Mesenteric fat pad (tissue), 1 donor: Measurements from ENCODE around the gene UHRF1. TPM values are rescaled to one million over a fixed set of nuclear protein-coding genes. Genes with fewer than 3 reads are reported as not detected.
"Not testable (repeated sequence)": the region's sequence is repeated elsewhere in the genome, so short reads cannot be mapped to it uniquely, and the experiment has no call there.

ENCODE experiments used
- DNase-seq: peaks from one replicate; pipeline ENCODE4 v3.0.0-alpha.2; 2020; ENCODE audit warnings: low spot score
- long read RNA-seq: library from polyadenylated mRNA; unstranded; transcript quantifications from one replicate; pipeline ENCODE4 v2.0.0, GENCODE V29; 2020
- total RNA-seq: library from RNA; stranded (reverse); fragmentation: NEBNext Ultra II Directional; extraction: Animal tissue kit (Norgen Biotek cat#: 25700); gene quantifications from one replicate; pipeline ENCODE4 v1.2.1, GENCODE V29; 2021
- donor health status: DM: yes; HTN: yes; CAD: no.

The UHRF1 gene
- total RNA-seq, result 0.67 TPM
- long read RNA-seq, partial matches to known transcripts, result 0 of 1 reads
- long read RNA-seq, other reads (novel, unspliced or antisense), result 1 of 1 reads

DNA sequence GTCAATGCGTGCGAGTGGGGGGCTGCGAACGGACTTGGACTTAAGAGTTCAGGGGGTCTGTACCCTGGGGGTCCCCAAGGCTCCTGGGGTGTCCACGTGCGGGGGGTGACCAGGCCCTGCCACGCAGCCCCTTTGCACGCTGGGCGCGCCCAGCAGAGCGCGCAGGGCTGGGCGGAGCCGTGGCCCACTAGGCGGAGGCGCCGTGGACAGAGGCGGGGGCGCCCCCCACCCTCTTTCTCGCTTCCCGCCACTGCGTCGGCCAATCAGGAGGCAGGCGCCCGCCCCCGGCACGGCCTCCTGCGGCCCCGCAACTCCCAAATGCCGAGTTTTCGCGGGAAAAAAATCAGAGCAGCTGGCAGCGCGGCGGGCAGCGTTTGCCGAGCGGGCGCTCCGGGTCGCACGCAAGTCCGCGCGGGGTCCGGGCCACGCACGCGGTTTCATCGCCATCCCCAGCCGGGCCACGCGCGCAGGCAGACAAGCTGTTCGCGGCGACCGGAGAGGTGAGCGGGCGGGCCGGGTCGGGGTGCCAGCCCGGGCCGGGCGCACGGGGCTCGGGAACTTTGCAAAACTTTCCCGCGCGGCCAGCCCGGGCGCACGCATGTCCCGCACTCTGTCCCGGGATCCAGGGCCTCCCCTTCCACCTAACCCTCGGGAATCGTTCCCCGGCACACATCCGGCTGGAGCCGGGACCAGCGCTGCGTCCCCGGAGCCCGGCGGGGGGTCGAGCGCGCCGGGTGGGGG lies at the start of gene UHRF1:
Gene UHRF1 (plus strand): TSS at position 346 of the 741 bp plus-strand sequence. CDS start 1,385 bp downstream, outside the sequence.
- DNase-seq, result no peak

DNA sequence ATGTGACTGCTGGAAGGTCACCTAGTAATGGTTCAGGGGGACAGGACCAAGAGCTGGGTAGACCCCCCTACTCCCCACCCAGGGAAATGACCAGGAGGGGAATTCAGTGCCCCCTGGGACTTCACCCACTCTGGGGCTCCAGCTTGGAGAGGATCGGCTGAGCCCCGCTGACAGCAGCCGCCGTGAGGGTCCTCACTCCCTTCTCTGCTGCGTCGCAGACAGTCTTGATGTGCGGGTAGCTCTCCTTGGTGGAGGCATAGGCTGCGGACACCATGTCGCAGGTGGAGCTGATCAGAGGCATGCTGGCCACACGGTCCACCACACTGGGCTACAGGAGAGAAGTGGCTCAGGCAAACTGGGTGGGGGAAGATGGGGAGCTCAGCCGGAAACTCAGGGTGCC lies 49.6 kb upstream of the UHRF1 start:
- DNase-seq, result no peak

DNA sequence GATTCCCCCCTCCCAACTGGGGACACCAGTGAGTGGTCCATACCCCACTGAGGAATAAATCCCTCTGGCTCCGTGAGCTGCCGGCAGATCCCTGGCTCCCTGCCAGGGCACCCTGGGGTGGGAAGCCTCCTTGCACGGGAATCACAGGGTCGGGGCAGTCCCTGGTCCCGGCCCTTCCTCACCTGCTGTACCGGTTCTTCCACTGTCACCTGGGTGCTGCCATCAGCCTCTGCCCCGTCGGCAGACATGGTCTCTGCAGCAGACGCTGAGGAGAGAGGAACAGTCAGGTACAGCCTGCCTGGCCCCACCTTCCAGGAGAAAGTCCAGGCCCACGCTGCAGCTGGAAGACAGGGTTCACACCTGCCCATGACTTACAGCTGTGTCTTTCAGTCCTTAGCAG lies 48.2 kb upstream of the UHRF1 start:
- no peak for DNase-seq

DNA sequence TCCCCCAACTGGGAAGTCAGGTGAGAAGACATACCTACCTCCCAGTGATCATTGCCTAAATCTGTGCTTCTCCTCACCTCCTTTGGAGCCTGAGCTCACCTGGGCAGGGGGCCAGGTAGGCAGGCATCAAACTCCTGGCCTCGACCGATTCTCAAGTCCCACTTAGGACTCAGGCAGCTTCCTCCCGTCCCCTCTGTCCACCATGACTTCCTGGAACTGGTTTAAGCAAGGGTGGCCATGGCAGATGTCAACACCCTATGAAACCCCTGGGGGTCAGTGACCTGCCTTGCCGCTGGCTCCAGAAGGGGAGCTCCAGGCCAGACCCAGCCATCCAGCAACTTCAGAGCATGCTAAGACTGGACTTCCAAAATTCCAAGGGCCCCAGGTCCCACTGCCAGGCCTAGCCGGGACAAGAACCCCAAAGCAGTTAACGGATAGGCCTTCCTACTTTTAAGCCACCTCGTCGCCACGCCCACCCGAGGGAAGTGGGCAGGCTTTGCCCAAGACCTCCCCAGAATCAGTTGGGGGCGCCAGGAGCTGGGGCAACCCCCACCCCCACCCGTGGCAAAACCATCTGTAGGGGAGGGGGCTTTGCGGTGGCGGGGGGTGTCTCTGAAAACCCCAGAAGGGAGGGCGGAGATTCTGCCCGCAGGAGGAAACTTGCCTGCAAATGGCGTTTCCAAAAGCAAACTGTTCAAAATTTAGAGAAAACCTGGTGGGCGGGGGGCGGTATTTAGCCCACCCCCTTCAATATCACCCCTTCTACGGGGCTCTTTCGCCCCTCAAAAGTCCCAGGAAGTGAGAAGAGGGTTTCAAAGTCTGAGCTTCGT lies 42.5 kb upstream of the UHRF1 start:
- DNase-seq, result no peak

DNA sequence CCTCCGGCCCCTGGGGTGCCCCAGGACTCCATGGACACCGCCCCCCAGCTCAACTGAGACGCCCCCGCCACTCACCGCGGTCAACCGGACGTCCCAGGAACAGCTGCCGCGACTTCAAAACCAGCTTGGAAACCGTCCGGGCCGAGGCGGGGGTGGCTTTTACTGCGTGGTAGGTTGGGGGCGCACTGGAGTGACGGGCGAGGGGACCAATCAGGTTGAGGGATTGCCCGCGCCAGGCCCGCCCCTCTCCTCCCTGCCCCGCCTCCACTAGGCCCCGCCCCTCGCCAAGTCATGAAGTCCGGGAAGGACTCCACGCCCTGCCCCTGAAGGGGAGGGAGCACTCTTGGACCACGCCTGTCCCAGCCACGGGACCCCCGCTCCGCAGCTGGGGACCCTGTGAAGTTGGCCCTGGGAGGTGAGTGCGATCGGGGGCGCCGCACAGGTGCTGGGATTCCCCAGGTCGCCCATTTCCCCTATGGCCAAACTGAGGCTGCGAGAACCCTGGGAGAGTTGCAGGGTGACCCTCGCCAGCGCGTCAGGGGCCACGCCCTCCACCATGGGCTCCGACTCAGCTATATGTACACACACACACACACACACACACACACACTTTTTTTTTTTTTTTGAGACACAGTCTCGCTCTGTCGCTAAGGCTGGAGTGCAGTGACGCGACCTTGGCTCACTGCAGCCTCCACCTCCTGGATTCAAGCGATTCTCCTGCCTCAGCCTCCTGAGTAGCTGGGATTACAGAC lies 41.6 kb upstream of the UHRF1 start, which contains the start of gene PLIN3:
Gene PLIN3 (minus strand): TSS at position 134 of the 752 bp plus-strand sequence. CDS start 6,273 bp downstream, outside the sequence.
- peak; percentile 100 for DNase-seq

DNA sequence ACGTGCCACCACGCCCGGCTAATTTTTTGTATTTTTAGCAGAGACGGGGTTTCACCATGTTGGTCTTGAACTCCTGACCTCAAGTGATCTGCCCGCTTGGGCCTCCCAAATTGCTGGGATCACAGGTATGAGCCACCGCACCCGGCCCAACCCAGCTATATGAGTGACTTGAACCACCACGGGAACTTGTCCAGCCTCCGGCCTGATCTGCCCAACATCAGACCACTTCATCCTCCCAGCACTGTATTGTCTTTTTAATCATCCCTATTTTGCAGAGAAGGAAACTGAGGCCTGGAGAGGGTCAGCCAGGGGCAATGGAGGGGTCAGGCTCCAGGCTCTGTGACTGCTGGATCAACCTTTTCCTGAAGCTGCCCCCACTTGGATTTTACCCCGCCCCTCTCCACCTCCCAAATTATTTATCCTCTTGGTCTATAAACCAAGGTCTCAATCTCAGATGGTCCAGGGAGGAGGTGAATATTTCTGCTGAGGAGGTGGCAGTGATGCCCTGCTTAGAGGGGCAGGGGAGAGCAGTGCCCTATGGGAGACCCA lies 40.9 kb upstream of the UHRF1 start:
- no peak for DNase-seq

DNA sequence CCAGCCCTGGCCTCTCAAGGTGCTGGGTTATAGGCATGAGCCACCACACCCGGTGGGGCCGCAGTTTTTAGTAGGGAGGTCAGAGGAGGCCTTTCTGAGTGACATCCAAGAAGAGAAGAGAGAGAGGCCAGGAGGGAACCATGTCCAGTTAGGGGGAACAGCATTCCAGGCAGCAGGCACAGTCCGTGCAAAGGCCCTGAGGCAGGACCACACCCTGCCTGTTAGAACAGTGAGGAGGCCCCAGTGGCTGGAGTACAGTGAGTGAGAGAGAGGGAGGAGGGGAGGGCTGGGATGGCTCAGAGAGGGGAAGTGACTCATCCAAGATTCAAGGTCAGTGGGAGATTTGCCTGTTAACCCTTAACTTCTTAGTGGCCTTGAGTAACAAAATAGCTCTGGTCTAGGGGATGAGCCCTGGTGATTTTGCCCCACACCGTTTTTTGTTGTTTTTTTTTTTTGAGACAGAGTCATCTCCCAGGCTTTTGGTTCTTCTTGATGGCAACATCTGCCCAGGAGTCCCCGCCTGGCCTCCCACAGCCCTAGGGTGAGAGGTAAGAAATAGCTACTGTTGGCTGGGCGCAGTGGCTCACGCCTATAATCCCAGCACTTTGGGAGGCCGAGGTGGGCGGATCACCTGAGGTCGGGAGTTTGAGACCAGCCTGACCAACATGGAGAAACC lies 39.1 kb upstream of the UHRF1 start:
- DNase-seq, result no peak

DNA sequence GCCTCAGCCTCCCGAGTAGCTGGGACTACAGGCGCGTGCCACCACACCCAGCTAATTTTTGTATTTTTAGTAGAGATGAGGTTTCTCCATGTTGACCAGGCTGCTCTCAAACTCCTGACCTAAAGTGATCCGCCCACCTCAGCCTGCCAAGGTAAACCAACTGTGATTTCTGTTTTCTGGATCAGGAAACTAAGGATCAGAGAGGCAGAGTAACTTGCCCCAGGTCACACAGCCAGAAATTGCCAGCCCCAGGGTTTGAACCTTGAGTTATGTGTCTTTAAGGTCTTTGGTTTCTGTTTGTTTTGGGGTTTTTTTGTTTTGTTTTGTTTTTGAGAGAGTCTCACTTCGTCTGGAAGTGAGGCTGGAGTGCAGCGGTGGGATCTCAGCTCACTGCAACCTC lies 37.6 kb upstream of the UHRF1 start:
- DNase-seq, result no peak

DNA sequence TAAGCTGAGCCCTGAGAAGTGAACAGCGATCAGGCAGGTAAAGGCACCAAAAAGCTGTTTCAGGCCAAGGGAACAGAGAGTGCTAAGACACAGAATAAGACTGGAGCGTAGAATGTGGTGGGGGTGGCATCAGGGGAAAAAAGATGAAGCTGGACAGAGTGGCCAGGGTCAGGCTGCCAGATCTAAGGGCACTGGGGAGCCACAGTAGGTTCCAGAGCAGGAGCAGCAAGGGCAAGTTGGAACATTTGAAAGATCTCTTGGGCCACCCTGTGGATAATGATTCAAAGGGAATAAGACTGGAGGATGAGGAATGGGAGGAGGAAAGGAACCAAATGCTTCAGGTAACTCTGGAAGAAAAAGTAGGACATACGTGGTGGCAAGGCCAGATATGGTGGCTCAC lies 35.4 kb upstream of the UHRF1 start:
- DNase-seq, result no peak

DNA sequence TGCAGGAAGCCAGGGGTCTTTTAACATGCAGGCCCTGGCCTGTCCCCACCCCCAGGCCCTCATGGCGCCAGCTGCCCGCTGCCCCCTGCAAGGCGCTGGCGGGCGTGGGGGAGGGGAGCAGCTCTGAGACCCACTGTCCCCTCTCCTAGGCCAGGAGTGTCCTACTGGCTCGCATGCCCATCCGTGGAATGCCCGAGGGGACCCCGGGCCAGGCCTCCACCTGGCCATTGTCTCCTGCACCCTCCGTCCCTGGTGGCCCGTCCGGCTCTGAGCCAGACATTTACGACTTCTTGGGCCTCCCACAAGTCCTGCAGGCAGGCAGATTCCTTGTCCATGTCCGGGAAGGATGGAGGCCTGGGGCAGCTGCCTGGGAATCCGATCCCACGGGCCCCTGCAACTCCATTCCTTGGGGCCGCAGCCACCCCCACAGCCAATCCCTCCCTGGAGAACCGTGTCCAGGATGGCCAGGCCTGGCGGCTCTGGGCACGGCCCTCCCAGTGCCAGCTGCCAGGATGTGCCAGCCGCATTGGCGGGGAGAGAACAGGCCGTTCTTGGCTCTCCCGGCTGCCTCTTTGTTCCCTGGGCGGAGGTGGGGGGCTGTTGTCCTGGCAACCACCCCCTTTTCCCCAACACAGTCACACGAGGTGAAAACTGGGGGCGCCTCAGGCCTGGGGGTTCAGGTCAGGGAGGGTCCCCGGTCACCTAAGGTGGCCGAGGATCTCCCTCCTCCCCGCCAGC lies 31.4 kb upstream of the UHRF1 start:
- DNase-seq, result no peak

DNA sequence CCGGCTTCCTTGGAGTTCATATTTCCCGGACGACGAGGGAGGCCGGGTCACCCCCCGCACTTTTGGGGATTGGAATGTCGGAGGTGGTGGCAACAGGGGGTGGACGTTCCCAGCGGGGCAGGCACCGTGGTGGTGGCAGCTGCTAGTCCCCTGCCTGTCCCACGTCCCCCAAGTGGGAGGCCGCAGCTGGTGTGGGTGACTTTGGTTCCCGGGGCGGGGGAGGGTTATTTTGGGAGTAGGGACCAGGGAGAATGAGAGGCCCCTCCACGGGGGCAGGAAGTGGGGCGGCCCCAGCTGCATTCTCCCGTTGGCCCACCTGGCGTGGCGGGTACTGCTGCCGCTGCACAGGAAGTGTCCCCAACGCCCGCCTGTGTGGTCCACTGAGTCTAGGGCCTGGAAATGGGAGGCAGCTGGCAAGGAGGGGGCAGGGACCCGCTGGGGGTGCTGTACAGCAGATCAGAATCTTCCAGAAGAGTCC lies 30.8 kb upstream of the UHRF1 start:
- no peak for DNase-seq

DNA sequence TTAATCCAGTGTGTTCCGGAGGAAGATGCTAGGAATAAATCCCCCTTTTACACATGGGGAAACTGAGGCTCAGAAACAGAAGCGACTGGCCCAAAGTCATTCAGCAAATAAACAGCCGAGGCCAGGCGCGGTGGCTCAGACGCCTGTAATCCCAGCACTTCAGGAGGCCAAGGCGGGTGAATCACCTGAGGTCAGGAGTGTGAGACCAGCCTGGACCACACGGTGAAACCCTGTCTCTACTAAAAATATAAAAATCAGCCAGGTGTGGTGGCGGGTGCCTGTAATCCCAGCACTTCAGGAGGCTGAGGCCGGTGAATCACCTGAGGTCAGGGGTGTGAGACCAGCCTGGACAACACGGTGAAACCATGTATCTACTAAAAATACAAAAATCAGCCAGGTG lies 30.3 kb upstream of the UHRF1 start:
- DNase-seq, result no peak

DNA sequence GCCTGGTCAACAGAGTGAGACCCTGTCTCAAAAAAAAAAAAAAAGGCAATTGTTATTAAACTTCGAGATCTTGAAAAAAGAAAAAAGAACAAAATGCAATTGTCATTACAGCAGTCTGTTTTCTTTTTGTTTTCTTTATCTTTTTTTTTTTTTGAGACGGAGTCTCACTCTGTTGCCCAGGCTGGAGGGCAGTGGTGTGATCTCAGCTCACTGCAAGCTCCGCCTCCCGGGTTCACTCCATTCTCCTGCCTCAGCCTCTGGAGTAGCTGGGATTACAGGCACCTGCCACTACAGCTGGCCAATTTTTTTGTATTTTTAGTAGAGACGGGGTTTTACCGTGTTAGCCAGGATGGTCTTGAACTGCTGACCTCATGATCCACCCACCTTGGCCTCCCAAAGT lies 26.4 kb upstream of the UHRF1 start:
- DNase-seq, result not testable (repeated sequence)

DNA sequence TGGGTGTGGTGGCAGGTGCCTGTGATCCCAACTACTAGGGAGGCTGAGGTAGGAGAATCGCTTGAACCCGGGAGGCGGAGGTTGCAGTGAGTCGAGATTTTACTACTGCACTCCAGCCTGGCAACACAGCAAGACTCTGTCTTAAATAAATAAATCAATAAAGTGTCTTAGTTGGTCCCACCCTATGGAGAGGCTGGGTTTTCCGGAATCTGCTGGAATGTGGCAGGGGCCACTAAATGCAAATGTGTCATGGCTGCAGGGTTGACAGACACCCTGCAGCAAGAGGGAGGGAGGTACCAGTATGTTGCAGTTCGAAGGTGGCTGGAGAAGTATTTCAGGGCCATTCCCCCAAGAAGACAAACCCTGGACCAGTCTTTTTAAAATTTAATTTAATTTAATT lies 24.3 kb upstream of the UHRF1 start:
- DNase-seq, result not testable (repeated sequence)

DNA sequence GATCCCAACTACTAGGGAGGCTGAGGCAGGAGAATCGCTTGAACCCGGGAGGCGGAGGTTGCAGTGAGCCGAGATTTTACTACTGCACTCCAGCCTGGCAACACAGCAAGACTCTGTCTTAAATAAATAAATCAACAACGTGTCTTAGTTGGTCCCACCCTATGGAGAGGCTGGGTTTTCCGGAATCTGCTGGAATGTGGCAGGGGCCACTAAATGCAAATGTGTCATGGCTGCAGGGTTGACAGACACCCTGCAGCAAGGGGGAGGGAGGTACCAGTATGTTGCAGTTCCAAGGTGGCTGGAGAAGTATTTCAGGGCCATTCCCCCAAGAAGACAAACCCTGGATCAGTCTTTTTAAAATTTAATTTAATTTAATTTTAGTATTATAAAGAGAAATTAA lies 21.5 kb upstream of the UHRF1 start:
- not testable (repeated sequence) for DNase-seq

DNA sequence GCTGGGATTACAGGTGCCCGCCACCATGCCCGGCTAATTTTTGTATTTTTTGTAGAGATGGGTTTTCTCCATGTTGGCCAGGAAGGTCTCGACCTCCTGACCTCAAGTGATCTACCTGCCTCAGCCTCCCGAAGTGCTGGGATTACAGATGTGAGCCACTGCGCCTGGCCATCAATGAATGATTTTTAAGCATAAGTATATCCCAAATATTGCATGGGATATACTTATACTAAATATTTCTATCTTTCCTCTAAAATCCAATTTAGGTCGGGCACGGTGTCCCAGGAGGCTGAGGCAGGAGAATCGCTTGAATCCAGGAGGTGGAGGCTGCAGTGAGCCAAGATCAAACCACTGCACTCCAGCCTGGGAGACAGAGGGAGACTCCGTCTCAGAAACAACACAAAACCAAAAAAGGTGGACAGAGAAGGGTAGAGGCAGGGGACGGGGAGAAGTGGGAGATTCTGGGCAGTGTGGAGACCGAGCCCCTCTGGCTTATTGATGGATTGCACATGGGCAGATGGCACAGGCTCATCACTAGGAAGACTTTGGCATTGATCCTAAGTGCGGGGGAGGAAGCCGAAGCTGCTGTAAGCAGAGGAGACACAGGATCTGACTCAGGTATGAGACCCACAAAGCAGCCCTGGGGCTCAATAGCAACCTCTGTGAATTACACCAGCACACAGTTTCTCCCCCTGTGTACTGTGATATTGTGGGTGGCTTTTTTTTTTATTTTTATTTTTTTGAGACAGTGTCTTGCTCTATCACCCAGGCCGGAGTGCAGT lies 20.1 kb upstream of the UHRF1 start:
- DNase-seq, result no peak

DNA sequence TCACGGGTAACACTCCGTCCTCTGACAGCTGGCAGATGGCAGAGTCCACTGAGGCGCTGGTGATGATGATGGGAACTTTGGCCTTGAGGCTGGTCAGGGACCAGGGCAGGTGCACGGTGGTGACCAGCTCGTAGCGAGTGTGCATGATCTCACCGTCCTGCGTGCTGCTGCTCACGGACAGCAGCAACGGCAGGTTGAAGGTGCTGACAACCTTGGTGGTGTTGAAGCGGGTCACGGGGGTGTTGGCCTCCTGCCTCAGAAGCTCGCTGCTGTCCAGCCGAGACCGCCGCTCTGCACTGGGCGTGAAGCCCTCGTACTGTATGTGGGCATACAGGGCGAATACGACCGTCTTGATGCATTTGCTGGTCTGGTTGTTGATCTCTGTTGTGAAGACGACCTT lies 18.2 kb upstream of the UHRF1 start:
- DNase-seq, result no peak

DNA sequence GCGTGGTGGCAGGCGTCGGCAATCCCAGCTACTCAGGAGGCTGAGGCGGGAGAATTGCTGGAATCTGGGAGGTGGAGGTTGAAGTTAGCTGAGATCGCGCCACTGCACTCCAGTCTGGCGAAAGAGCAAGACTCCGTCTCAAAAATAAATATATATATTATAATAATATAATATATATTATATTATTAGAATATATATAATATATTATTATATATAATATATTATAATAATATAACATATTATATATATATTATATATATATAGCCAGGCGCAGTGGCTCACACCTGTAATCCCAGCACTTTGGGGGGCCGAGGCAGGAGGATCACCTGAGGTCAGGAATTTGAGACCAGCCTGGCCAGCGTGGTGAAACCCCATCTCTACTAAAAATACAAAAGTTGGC lies 16.3 kb upstream of the UHRF1 start:
- not testable (repeated sequence) for DNase-seq

DNA sequence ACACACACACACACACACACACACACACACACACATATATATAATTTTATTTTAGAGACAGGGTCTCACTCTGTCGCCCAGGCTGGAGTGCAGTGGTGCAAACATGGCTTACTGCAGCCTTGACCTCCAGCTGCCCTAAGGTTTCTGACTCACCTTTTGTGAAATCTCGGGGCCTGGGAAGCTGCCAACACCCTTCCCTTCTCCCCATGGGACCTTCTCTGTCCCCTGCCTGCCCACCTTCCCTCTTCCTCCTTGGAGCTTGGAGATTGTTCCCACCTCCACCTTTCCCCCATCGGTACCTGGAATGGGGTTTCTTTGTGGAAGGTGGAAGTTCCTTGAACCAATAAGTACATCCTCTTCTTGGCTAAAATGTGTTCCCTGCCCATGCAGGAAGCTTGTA lies 12.9 kb upstream of the UHRF1 start:
- no peak for DNase-seq
